ENCODE data around the gene GRIK4.

DNA sequence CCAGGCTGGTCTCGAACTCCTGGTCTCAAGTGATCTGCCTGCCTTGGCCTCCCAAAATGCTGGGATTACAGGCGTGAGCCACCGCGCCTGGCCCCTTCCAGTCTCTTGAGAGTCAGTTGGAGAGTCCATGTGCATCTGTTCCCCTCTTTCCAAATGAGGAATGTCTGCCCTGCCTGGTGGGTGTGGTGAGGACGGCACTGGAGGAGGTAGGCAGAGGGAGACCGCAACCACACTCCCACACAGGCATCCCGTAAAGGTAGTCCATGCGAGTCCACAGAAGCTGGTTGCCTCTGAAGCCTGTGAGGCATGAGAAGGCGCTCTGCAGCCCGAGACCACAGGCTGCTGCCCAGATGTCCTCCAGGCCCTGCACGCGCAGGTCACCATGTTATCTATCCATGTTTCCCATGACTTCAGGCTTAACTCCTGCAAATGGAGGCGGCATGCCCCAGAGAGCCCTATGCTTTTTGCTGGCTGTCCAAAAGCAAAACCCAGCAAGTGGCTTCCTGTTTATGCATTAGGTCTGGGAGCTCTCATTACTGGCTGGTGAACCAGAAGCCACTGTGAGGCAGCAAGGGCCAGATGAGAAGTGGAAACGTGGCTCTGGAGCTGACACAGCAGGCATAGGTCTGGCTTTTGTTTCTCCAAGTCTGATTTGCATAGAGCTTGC, 43.4 kb downstream of the GRIK4 start:
- TF ChIP-seq, protein P1, sequence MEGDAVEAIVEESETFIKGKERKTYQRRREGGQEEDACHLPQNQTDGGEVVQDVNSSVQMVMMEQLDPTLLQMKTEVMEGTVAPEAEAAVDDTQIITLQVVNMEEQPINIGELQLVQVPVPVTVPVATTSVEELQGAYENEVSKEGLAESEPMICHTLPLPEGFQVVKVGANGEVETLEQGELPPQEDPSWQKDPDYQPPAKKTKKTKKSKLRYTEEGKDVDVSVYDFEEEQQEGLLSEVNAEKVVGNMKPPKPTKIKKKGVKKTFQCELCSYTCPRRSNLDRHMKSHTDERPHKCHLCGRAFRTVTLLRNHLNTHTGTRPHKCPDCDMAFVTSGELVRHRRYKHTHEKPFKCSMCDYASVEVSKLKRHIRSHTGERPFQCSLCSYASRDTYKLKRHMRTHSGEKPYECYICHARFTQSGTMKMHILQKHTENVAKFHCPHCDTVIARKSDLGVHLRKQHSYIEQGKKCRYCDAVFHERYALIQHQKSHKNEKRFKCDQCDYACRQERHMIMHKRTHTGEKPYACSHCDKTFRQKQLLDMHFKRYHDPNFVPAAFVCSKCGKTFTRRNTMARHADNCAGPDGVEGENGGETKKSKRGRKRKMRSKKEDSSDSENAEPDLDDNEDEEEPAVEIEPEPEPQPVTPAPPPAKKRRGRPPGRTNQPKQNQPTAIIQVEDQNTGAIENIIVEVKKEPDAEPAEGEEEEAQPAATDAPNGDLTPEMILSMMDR (conservative IDR thresholded peaks at IDR 0.05; ENCODE audit: low read length): no peak
- no peak for TF ChIP-seq EZH2phosphoT487 (IDR thresholded peaks at IDR 0.05; ENCODE audit: borderline replicate concordance)
